Panc1 (cell line): ENCODE results near the gene FGD5. TPM values are rescaled to one million over a fixed set of nuclear protein-coding genes. Genes with fewer than 3 reads are reported as not detected.

Experiments used
- ATAC-seq: fragments of 200-7000 bp; cut with Tn5 transposase; 2 replicates; pipeline ENCODE4 v1.9.1; 2020; ENCODE audit warnings: mild to moderate bottlenecking, moderate library complexity
- BruUV-seq: library from RNA; stranded (reverse); fragments of 400-500 nt; replicated peaks from 2 replicates; lab custom pipeline; 2021; lab: Mats Ljungman, UMichigan
- CTCF ChIA-PET: fragments of 300-600 bp; sonication (Branson Sonifier 250); formaldehyde crosslinking; loops from one replicate; lab custom pipeline; 2022; ENCODE audit warnings: antibody characterized with exemption; lab: Charles Lee
- POLR2A ChIA-PET: fragments of 300-600 bp; sonication (Branson Sonifier 250); formaldehyde crosslinking; loops from one replicate; lab custom pipeline; 2022; ENCODE audit warnings: antibody characterized with exemption; lab: Charles Lee
- DNase-seq: peaks from one replicate; pipeline ENCODE4 v3.0.0-alpha.2; 2010; ENCODE audit warnings: low read depth, low spot score
- H3K27ac ChIP-seq: 2 replicates; pipeline ENCODE4 v1.5.1; 2011; ENCODE audit warnings: mild to moderate bottlenecking, low read length, inconsistent platforms
- H3K27me3 ChIP-seq: fragments of 200-500 bp; sonication (Bioruptor generic); 2 replicates; pipeline ENCODE4 v1.6.0; 2014; ENCODE audit warnings: low read length, inconsistent platforms; ENCODE audit not compliant: control insufficient read depth, insufficient read depth
- H3K36me3 ChIP-seq: fragments of 200-500 bp; sonication (Bioruptor generic); 2 replicates; pipeline ENCODE4 v1.5.1; 2014; ENCODE audit warnings: inconsistent platforms, mild to moderate bottlenecking, low read length, moderate library complexity; ENCODE audit not compliant: control insufficient read depth, insufficient read depth
- H3K4me1 ChIP-seq: 2 replicates; pipeline ENCODE4 v1.5.1; 2011; ENCODE audit warnings: inconsistent platforms, mild to moderate bottlenecking, low read length, moderate library complexity; ENCODE audit not compliant: control insufficient read depth, insufficient read depth
- H3K4me3 ChIP-seq, 2 experiments: 2 replicates each; pipeline ENCODE4 v1.5.1; 2011 to 2012; ENCODE audit warnings: low read depth in 2 of 2, low read length in 2 of 2, mild to moderate bottlenecking in 2 of 2, inconsistent platforms in 1 of 2, moderate library complexity in 1 of 2
- H3K9me3 ChIP-seq: fragments of 200-500 bp; sonication (Bioruptor generic); 2 replicates; pipeline ENCODE4 v1.5.1; 2014; ENCODE audit warnings: low read depth, mild to moderate bottlenecking, inconsistent platforms, low read length, moderate library complexity; ENCODE audit not compliant: control insufficient read depth, insufficient read depth
- CTCF ChIP-seq: fragments of 450-650 bp; IDR thresholded peaks from 2 replicates; pipeline ENCODE4 v1.5.1; 2017; ENCODE audit warnings: mild to moderate bottlenecking
- POLR2AphosphoS5 ChIP-seq: IDR thresholded peaks from 2 replicates; pipeline ENCODE4 v1.6.1; 2012; ENCODE audit warnings: mild to moderate bottlenecking, low read depth, low read length, moderate library complexity
- REST ChIP-seq, 2 experiments: IDR thresholded peaks; 2 replicates each; pipeline ENCODE4 v1.6.1; 2011 to 2012; ENCODE audit warnings: low read depth in 2 of 2, control low read depth in 1 of 2, low read length in 1 of 2, mild to moderate bottlenecking in 1 of 2, moderate library complexity in 1 of 2; ENCODE audit not compliant: insufficient read depth in 1 of 2
- SIN3A ChIP-seq: IDR thresholded peaks from 2 replicates; pipeline ENCODE4 v1.6.1; 2012; ENCODE audit warnings: low read depth, mild to moderate bottlenecking, low read length, moderate library complexity, borderline replicate concordance; ENCODE audit not compliant: insufficient read depth
- TCF7L2 ChIP-seq: IDR thresholded peaks from 2 replicates; pipeline ENCODE4 v1.6.1; 2011; ENCODE audit warnings: mild to moderate bottlenecking, low read depth, low read length, inconsistent platforms
- in situ Hi-C: cut with HindIII; loops from 2 replicates; pipeline ENCODE4 v1.10.0; 2016; ENCODE audit warnings: low sequenced_read_pairs, low pct_unique_long_range_greater_than_20kb
- intact Hi-C: fragments of 100-400 bp; cut with micrococcal nuclease; formaldehyde crosslinking; loops from one replicate; pipeline ENCODE4 v1.10.0; 2022; ENCODE audit not compliant: unreplicated experiment
- total RNA-seq: library from RNA; stranded (reverse); gene quantifications from one replicate; pipeline ENCODE4 v1.2.1, GENCODE V29; 2021; ENCODE audit not compliant: unreplicated experiment

FGD5 gene
- total RNA-seq, 1 experiment from 2014 or later: 0.77 TPM

GRCh38 chr3:14798231-14798630 is 20.5 kb upstream of the FGD5 start:
- Histone ChIP-seq H3K36me3 (no peaks in the 10 kb centered on the region), H3K4me1 (no peaks in the 10 kb centered on the region), H3K27ac (no peak overlapping the region), H3K9me3 (no peaks in the 10 kb centered on the region), H3K4me3 (no peak overlapping the region), H3K27me3 (peaks cover 2% of the 10 kb centered on the region; the same call in 1 of the 2 replicates)
- ChIA-PET CTCF (no interaction called here), POLR2A (no interaction called here)
- in situ Hi-C loops (no loop called here), intact Hi-C loops (no loop called here)
- ATAC-seq (no peak), DNase-seq (no peak)
- BruUV-seq: no TSS peak
- TF ChIP-seq TCF7L2: no peak
- TF ChIP-seq POLR2AphosphoS5: no peak
- no peak for TF ChIP-seq CTCF
- TF ChIP-seq REST (IDR thresholded peaks at IDR 0.05; ENCODE audit: insufficient read depth in 1 of 2, low read depth in 2 of 2, low read length in 1 of 2): no peak
- TF ChIP-seq SIN3A: no peak

GRCh38 chr3:14799146-14799545 is 19.6 kb upstream of the FGD5 start:
- Histone ChIP-seq H3K36me3 (no peaks in the 10 kb centered on the region), H3K4me1 (no peaks in the 10 kb centered on the region), H3K27ac (no peak overlapping the region), H3K4me3 (no peak overlapping the region), H3K9me3 (no peaks in the 10 kb centered on the region), H3K27me3 (peaks cover 2% of the 10 kb centered on the region; the same call in 1 of the 2 replicates)
- TF ChIP-seq POLR2AphosphoS5 (no peak), REST (IDR thresholded peaks at IDR 0.05; ENCODE audit: insufficient read depth in 1 of 2, low read depth in 2 of 2, low read length in 1 of 2) (no peak), CTCF (no peak), SIN3A (no peak), TCF7L2 (no peak)
- intact Hi-C loops: no loop called here
- DNase-seq (no peak), ATAC-seq (no peak)
- in situ Hi-C loops: no loop called here
- POLR2A ChIA-PET: no interaction called here
- BruUV-seq: no TSS peak
- CTCF ChIA-PET: no interaction called here
